ENCODE data around the gene KIF12.

The KIF12 gene

DNA sequence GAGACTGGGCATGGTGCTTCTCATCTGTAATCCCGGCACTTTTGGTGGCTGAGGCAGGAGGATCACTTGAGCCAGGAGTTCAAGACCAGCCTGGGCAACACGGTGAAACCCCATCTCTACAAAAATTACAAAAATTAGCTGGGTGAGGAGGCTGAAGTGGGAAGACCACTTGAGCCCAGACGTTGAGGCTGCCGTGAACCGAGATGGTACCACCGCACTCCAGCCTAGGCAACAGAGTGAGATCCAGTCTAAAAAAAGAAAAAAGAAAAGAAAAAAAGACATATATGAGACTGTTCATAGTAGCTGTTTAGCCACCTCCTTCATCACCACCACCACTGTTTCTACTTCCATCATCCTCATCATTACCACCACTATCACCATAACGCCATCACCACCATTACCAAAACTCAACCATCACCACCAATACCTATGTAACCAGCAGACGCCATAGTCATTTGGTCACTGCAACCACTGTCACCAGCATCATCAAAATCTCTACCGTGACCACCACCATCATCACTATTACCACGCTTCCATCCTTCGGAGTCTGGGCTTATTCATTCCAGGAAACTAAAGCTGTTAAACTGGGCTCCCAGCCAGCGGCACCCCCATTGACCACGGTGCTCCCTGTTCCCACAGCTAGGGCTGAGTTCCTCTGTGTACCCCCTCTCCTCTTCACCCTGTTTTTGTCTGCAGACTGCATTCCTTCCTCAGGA, 8.4 kb upstream of the KIF12 start:
- no peak for DNase-seq

GRCh38 chr9:114105236-114105635, 6.1 kb upstream of the KIF12 start:
- no peak for DNase-seq

DNA sequence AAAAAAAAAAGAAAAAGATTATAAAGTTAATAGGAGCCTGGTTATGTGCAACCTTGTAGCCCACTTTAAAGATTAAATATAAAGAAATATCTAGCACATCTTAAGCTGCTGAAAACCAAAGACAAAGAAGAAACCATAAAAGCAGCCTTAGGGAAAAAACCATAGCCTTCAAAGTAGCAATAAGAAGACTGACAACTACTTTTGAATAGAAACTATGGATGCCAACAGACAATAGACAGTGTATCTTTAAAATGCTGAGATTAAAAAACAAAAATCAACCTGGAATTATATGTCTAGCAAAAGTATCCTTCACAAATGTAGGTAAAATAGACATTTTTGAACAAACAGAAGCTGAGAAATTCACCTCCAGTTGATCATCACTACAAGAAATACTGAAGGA, 3.4 kb upstream of the KIF12 start:
- no peak for DNase-seq

DNA sequence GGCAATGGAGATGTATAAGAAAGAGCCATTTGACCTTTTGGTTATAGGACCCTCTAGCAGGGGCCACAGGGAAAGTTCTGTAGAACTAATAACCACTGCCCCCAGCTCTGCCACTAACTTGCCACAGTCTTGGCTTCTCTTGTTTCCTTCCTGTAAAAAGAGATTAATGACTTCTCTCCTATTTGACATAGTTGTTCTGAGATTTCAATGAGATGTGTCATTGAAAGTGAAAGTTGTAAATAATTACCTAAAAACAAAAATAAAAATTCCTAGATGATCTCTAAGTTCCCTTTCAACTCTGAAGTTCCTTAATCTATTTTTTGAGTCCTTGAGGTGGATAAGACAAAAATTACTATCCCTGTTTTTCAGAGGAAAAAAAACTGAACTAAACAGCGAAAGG, 1.4 kb upstream of the KIF12 start:
- DNase-seq = no peak

- no peak for DNase-seq
These were observed 678 bp upstream of the KIF12 start for GRCh38 chr9:114099669-114100270.

GRCh38 chr9:114098021-114098935, 814 bp downstream of the KIF12 start:
- DNase-seq = peak in 10 of 58 donors; percentile 9 to 79 (median 30)

- DNase-seq = peak in 2 of 58 donors; percentile 54 to 59
These were observed 1.5 kb downstream of the KIF12 start for GRCh38 chr9:114097613-114098020.

DNA sequence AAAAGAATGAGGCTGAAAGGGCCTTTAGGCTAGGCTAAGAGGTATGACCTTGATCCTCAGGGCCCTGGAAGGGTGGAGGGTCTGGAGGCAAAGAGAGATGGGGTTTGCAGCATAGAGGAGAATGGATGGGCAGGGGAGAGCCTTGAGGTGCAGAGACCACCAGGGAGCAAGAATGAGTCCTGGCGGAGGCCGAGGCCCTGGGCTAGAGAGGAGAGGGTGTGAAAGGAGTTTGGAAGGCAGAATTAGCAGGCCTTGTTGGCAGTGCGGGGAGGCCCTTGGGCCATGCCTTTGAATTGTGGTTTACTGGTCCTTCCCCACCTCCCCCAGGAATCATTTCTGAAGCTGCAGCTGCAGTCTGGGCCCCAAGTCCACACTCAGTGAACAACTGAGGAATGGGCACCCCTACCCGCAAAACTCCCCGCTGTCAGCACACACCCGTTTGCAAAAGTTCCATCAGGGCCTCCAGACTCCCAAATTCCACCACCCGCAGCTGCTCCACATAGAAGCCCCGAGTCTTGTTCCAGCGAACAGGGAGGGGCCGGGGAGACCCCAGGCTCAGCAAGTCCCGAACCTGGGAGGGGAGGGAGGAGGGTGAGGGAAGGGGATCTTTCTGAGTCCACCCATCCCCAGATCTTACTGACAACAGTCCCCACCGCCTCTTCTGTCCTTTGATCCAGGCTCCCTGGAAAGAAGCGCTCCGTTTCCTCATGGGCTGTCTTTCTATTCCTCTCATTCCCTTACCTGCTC, 2.1 kb downstream of the KIF12 start:
- DNase-seq = no peak

DNA sequence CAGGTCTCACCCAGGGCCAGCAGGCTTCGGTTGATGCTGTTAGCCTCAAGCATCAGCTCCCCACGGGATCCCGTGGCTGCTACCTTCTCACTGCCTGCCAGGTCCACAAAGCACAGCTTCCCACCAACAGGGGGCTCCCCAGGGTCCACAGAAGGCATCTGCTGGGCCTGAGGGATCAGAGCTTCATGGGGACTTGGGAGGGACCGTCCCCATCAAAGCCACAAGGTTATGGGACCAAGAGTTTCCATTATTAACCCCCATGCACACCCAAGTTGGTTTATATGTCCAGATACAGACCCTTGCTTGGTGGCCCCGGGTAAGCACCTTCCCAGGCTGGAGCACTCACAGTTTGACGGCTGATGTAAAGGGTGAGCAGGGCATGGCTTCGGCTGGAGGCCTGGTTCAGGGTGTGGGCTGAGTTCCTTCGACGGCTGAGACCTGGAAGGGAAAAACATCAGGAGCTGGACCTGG, 3.0 kb downstream of the KIF12 start:
- no peak for DNase-seq

DNA sequence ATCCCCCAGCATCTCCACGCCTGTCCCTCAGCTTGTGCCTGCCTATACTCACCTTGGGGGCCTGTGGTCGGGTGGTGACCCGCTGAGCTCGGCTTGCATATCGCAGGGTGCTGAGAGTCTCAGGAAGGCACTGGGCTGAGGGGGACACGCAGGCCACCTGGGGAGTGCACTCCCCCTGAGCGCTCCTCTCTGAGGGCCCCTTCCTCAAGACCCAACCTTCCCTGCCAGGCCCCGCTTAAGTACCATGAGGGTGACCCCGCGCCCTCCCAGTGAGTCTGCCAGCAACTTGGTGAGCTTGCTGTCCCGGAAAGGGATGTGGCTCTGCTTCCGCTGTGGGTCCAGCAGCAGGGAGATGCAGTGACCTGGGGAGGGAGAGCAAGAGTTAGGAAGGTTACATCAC, 4.1 kb downstream of the KIF12 start:
- no peak for DNase-seq

DNA sequence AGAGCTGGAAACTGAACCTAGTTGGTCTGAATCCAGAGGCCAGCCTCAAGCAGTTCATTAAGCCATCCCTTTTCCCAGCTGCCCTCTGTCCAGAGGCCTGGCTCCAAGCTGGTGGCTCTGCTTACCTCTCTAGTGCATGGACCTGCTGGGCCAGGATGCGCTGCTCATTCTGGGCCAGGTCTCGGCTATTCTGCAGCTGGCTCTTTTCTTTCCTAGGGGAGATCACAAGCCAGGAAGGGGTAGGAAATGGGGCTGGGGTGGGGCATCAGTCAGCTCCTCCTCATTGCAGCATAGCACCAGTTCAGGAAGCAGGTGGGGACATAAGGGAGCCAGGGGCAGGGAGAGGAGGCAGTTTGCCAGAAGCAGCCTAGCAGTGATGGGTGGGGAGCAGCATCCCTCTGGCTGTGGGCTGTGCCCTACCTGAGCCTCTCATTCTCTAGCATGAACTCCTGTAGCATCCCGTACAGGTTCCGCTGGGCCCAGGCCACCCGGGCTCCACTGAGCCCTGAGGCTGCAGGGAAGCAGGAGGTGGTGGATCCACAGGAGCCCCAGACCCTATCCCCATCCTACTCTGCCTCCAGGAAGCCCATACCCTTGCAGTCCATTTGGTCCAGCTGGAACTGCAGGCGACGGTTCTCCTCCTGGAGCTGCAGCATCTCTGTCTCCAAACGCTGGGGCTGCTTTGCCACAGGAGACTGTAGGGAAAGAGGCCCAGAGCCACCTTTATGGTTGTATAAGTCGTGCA, 5.2 kb downstream of the KIF12 start:
- DNase-seq = no peak

- no peak for DNase-seq
These were observed 6.0 kb downstream of the KIF12 start for GRCh38 chr9:114093031-114093471.

DNA sequence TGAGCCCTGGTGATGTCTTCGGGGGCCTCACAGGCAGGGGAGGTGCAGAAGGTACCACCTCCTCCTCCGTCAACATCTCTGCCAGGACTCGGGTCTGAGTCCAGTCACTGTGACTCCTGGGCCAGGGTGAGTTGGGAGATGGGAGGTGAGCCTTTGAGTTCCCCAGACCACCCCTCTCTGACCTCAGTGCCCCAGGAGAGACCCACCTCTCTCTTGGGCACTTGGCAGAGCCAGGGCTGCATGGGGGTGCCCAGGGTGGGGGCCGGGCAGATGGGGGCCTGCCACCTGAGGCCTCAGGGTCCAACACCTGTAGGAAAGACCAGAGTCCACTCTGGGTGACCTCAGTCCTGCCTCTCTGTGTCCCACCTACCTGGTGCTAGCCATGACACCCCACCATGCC, 6.8 kb downstream of the KIF12 start:
- no peak for DNase-seq

DNA sequence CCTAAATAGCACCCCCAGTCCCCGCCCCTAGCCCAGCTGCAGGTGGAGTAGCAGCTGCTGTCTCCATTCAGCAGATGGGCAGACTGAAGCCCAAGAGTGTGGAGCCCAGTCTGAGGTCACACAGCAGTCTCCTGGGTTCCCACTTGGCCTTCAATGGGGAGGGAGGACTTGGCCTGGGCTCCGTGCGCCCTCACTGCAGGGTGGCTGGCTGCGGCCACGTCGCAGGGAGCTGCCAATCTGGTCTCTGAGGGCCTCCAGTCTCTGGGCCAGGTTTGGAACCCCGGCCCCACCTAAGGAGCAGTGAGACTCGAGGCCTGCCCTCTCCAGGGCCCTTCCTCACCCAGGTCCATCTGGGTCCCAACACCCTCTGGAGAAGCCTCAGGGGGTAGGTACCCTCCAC, 7.4 kb downstream of the KIF12 start:
- no peak for DNase-seq

GRCh38 chr9:114090798-114091197, 8.3 kb downstream of the KIF12 start:
- no peak for DNase-seq

DNA sequence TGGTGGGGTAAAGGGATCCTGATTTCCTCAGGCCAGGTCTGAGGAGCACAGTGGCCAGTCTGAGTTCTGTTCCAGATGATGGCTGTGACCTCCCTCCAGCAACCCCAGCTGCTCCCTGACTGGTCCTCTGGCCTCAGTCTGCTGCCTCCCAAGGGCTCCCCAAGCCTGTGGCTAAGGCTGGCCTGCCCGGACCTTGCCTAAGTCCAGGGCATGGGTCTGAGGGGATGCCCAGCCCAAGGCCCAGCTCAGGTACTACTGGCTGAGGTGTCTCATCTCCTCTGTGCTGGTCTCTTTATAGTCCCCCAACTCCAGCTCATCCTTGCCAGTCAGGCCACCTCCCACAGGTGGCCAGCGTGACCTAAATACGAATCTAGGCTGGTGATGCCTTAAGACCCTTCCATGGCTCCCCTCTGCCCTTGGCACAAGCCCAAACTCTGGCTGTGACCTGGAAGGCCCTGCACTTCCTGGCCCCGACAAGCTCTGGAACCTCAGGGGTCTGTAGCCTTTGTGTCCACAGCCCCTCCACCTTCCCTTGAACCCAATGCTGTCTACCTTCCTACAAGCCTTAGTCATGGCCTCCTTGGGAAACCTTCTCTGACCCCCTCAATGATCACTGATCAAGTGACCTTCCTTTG, 9.8 kb downstream of the KIF12 start:
- DNase-seq = no peak

GRCh38 chr9:114088571-114089170, 10.4 kb downstream of the KIF12 start:
- no peak for DNase-seq

GRCh38 chr9:114087721-114088120, 11.4 kb downstream of the KIF12 start:
- DNase-seq = no peak

GRCh38 chr9:114086607-114087006, 12.5 kb downstream of the KIF12 start:
- DNase-seq = no peak

- DNase-seq = no peak
These were observed 13.1 kb downstream of the KIF12 start for GRCh38 chr9:114086009-114086408.

Data from anterior cingulate cortex (tissue), 58 donors.